WTC11 (cell line): ENCODE results near the gene NXF1. TPM values are rescaled to one million over a fixed set of nuclear protein-coding genes. Genes with fewer than 3 reads are reported as not detected.
"Not testable (repeated sequence)": the region's sequence is repeated elsewhere in the genome, so short reads cannot be mapped to it uniquely, and the experiment has no call there.

Source experiments
- ATAC-seq: fragments of 200-7000 bp; cut with Tn5 transposase; 2 replicates; pipeline ENCODE4 v1.10.0; 2021; ENCODE audit warnings: mild to moderate bottlenecking, moderate library complexity
- CTCF ChIA-PET: fragments of 300-600 bp; sonication (Branson Sonifier 250); formaldehyde crosslinking; loops from one replicate; lab custom pipeline; 2021; ENCODE audit warnings: antibody characterized with exemption; lab: Charles Lee
- POLR2A ChIA-PET: fragments of 350-600 bp; sonication (Branson Sonifier 250); formaldehyde crosslinking; loops from one replicate; lab custom pipeline; 2021; ENCODE audit warnings: antibody characterized with exemption; lab: Charles Lee
- DNase-seq: peaks from one replicate; pipeline ENCODE4 v3.0.0; 2021; ENCODE audit warnings: low spot score
- H3K27ac Mint-ChIP-seq: 2 replicates; pipeline ENCODE4 v1.8.0; 2021; ENCODE audit warnings: mixed read lengths
- H3K27me3 Mint-ChIP-seq: 2 replicates; pipeline ENCODE4 v1.8.0; 2021; ENCODE audit warnings: low read depth, mild to moderate bottlenecking, moderate library complexity, mixed read lengths
- H3K36me3 Mint-ChIP-seq: 2 replicates; pipeline ENCODE4 v1.8.0; 2021; ENCODE audit warnings: mixed read lengths
- H3K4me1 Mint-ChIP-seq: 2 replicates; pipeline ENCODE4 v1.8.0; 2022; ENCODE audit warnings: mixed read lengths
- H3K4me3 Mint-ChIP-seq: 2 replicates; pipeline ENCODE4 v1.8.0; 2021; ENCODE audit warnings: mild to moderate bottlenecking, moderate library complexity, mixed read lengths
- H3K9me3 Mint-ChIP-seq: 2 replicates; pipeline ENCODE4 v1.8.0; 2021; ENCODE audit warnings: mixed read lengths
- ATF1 ChIP-seq: sonication (generic); formaldehyde crosslinking; IDR thresholded peaks from 2 replicates; pipeline ENCODE4 v1.8.1; 2023; ENCODE audit warnings: mild to moderate bottlenecking, moderate library complexity, missing genetic modification reagents
- CREB1 ChIP-seq: sonication (generic); formaldehyde crosslinking; IDR thresholded peaks from 2 replicates; pipeline ENCODE4 v1.8.0; 2023; ENCODE audit warnings: mild to moderate bottlenecking, missing genetic modification reagents
- FOXJ3 ChIP-seq: sonication (generic); formaldehyde crosslinking; IDR thresholded peaks from 2 replicates; pipeline ENCODE4 v1.9.0; 2021; ENCODE audit warnings: missing genetic modification reagents, mild to moderate bottlenecking, borderline replicate concordance
- FOXK1 ChIP-seq: sonication (generic); formaldehyde crosslinking; IDR thresholded peaks from 2 replicates; pipeline ENCODE4 v1.8.0; 2022; ENCODE audit warnings: mild to moderate bottlenecking, moderate library complexity, missing genetic modification reagents
- GABPB1 ChIP-seq: sonication (generic); formaldehyde crosslinking; IDR thresholded peaks from 2 replicates; pipeline ENCODE4 v1.8.1; 2023; ENCODE audit warnings: mild to moderate bottlenecking, missing genetic modification reagents
- HMGA2 ChIP-seq: fragments of 250-450 bp; sonication (Bioruptor Pico); IDR thresholded peaks from 2 replicates; pipeline ENCODE4 v1.4.0; 2021; ENCODE audit warnings: mild to moderate bottlenecking, moderate library complexity
- IRF2 ChIP-seq: sonication (generic); formaldehyde crosslinking; IDR thresholded peaks from 2 replicates; pipeline ENCODE4 v1.8.0; 2022; ENCODE audit warnings: low read depth, missing genetic modification reagents, borderline replicate concordance
- MXD4 ChIP-seq: fragments of 250-450 bp; sonication (Bioruptor Pico); IDR thresholded peaks from 2 replicates; pipeline ENCODE4 v1.8.0; 2021; ENCODE audit warnings: mild to moderate bottlenecking, moderate library complexity, borderline replicate concordance
- OVOL2 ChIP-seq: fragments of 250-450 bp; sonication (Bioruptor Pico); IDR thresholded peaks from 2 replicates; pipeline ENCODE4 v1.9.0; 2021; ENCODE audit warnings: mild to moderate bottlenecking, borderline replicate concordance
- SMAD4 ChIP-seq: sonication (generic); formaldehyde crosslinking; IDR thresholded peaks from 2 replicates; pipeline ENCODE4 v1.8.0; 2022; ENCODE audit warnings: mild to moderate bottlenecking, missing genetic modification reagents
- SOX15 ChIP-seq: fragments of 250-450 bp; sonication (Bioruptor Pico); IDR thresholded peaks from 2 replicates; pipeline ENCODE4 v1.9.0; 2021; ENCODE audit warnings: mild to moderate bottlenecking
- ZNF232 ChIP-seq: sonication (generic); formaldehyde crosslinking; IDR thresholded peaks from 2 replicates; pipeline ENCODE4 v1.8.0; 2022; ENCODE audit warnings: mild to moderate bottlenecking, missing genetic modification reagents
- ZNF416 ChIP-seq: fragments of 250-450 bp; sonication (Bioruptor Pico); IDR thresholded peaks from 2 replicates; pipeline ENCODE4 v1.9.0; 2021; ENCODE audit warnings: mild to moderate bottlenecking, inconsistent platforms
- ZNF423 ChIP-seq: fragments of 250-450 bp; sonication (Bioruptor Pico); IDR thresholded peaks from 2 replicates; pipeline ENCODE4 v2.1.2; 2022; ENCODE audit warnings: mild to moderate bottlenecking, moderate library complexity
- total RNA-seq: library from RNA; stranded (reverse); gene quantifications from 3 replicates; pipeline ENCODE4 v1.2.3, GENCODE V29; 2021
- TF ChIP-seq, protein P1 (sequence below): sonication (generic); formaldehyde crosslinking; IDR thresholded peaks from 2 replicates; pipeline ENCODE4 v1.8.1; 2022; ENCODE audit warnings: mild to moderate bottlenecking, missing genetic modification reagents, moderate library complexity, borderline replicate concordance
- TF ChIP-seq, protein P2 (sequence below): sonication (generic); formaldehyde crosslinking; IDR thresholded peaks from 2 replicates; pipeline ENCODE4 v1.8.1; 2022; ENCODE audit warnings: low read depth, missing genetic modification reagents, borderline replicate concordance
- TF ChIP-seq, protein P3 (sequence below): fragments of 250-450 bp; sonication (Bioruptor Pico); IDR thresholded peaks from 2 replicates; pipeline ENCODE4 v1.9.0; 2021; ENCODE audit warnings: moderate library complexity, mild to moderate bottlenecking, inconsistent platforms, borderline replicate concordance
- TF ChIP-seq, protein P4 (sequence below): sonication (generic); formaldehyde crosslinking; IDR thresholded peaks from 2 replicates; pipeline ENCODE4 v1.8.1; 2023; ENCODE audit warnings: mild to moderate bottlenecking, moderate library complexity, missing genetic modification reagents

The NXF1 gene
- total RNA-seq, 1 experiment from 2014 or later = 43.2 TPM

DNA sequence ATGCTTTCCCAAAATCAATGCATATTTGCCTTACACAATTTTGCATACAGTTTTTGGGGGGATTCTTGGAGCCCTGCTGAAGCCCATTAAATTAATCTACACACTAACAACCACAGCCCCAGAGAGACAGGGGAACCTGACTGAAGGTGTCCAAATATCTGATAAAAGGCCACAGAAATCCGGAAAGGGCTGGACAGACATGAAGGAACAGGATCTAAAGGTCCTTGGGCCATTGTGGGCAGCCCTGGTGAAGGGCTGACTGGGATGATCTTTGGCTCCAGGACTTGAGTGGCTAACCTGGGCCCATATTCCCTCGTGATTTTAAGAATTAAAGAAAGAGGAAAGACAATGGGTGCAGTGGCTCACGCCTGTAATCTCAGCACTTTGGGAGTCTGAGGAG is 40.9 kb upstream of the NXF1 start:
- ChIA-PET CTCF (no interaction called here), POLR2A (no interaction called here)
- Mint-ChIP-seq H3K4me3 (no peak overlapping the region), H3K27ac (no peak overlapping the region), H3K36me3 (peaks cover 15% of the 10 kb centered on the region), H3K9me3 (peaks cover 17% of the 10 kb centered on the region), H3K27me3 (no peaks in the 10 kb centered on the region), H3K4me1 (peaks cover 8% of the 10 kb centered on the region)
- TF ChIP-seq CREB1 (CRISPR knock-in tag) (no peak), ZNF232 (no peak), MXD4 (no peak), ATF1 (CRISPR knock-in tag) (no peak)
- TF ChIP-seq, protein P1, sequence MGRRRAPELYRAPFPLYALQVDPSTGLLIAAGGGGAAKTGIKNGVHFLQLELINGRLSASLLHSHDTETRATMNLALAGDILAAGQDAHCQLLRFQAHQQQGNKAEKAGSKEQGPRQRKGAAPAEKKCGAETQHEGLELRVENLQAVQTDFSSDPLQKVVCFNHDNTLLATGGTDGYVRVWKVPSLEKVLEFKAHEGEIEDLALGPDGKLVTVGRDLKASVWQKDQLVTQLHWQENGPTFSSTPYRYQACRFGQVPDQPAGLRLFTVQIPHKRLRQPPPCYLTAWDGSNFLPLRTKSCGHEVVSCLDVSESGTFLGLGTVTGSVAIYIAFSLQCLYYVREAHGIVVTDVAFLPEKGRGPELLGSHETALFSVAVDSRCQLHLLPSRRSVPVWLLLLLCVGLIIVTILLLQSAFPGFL (CRISPR knock-in tag) = no peak
- ATAC-seq (no peak), DNase-seq (no peak)

DNA sequence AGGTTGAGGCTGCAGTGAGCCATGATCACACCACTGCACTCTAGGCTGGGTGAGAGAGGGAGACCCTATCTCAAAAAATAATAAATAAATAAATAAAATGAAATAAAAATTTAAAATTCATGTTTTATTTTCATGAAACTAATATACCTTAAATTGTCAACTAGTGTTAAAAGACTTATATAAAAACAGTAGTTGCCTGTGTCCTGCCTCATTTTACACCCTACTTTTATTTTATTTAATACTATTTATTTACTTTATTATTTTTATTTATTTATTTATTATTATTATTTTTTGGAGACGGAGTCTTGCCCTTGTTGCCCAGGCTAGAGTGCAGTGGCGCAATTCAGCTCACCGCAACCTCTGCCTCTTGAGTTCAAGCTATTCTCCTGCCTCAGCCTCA is 38.9 kb upstream of the NXF1 start:
- ATAC-seq (no peak), DNase-seq (no peak)
- Mint-ChIP-seq H3K4me3 (no peak overlapping the region), H3K4me1 (peaks cover 8% of the 10 kb centered on the region)
- TF ChIP-seq, protein P2, sequence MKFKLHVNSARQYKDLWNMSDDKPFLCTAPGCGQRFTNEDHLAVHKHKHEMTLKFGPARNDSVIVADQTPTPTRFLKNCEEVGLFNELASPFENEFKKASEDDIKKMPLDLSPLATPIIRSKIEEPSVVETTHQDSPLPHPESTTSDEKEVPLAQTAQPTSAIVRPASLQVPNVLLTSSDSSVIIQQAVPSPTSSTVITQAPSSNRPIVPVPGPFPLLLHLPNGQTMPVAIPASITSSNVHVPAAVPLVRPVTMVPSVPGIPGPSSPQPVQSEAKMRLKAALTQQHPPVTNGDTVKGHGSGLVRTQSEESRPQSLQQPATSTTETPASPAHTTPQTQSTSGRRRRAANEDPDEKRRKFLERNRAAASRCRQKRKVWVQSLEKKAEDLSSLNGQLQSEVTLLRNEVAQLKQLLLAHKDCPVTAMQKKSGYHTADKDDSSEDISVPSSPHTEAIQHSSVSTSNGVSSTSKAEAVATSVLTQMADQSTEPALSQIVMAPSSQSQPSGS (CRISPR knock-in tag) = no peak
- TF ChIP-seq, protein P3, sequence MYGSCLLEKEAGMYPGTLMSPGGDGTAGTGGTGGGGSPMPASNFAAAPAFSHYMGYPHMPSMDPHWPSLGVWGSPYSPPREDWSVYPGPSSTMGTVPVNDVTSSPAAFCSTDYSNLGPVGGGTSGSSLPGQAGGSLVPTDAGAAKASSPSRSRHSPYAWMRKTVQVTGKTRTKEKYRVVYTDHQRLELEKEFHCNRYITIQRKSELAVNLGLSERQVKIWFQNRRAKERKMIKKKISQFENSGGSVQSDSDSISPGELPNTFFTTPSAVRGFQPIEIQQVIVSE (CRISPR knock-in tag) = no peak
- TF ChIP-seq HMGA2 = peak; percentile 95
- no peak for TF ChIP-seq SMAD4 (CRISPR knock-in tag)
- TF ChIP-seq FOXJ3 (CRISPR knock-in tag) = no peak
- TF ChIP-seq, all 79 proteins: peak for 1
- Mint-ChIP-seq H3K9me3 (peaks cover 17% of the 10 kb centered on the region), H3K27ac (no peak overlapping the region), H3K27me3 (no peaks in the 10 kb centered on the region), H3K36me3 (peaks cover 18% of the 10 kb centered on the region)
- ChIA-PET POLR2A (interaction anchor here (1.5 kb wide), 1 partner anchor 11 kb away, joined by 5 read pairs; no protein-coding TSS in a partner anchor), CTCF (no interaction called here)

DNA sequence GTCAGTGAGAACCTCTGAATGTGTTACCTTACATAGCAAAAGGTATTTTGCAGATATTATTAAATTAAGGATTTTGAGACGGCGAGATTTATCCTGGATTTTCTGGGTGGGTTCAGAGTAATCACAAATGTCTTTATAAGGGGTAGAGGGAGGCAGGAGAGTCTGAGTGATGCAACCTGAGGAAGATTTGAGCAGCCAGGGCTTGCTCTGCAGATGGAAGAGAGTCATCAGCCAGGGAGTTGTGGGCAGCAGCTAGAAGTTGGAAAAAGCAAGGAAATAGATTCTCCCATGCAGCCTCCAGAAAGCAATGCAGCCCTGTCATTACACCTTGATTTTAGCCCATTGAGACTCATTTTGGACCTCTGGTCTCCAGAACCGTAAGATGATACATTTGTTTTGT is 38.2 kb upstream of the NXF1 start:
- DNase-seq = no peak
- H3K4me1 Mint-ChIP-seq = peaks cover 11% of the 10 kb centered on the region
- H3K36me3 Mint-ChIP-seq = peaks cover 21% of the 10 kb centered on the region
- peaks cover 17% of the 10 kb centered on the region for H3K9me3 Mint-ChIP-seq
- H3K4me3 Mint-ChIP-seq = no peak overlapping the region
- peak overlapping the region; percentile 69 for H3K27ac Mint-ChIP-seq
- no peak for TF ChIP-seq ZNF416 (CRISPR knock-in tag)
- TF ChIP-seq GABPB1 (CRISPR knock-in tag) = 0 out of 2 replicates have a peak, but pooled peaks have one; percentile 17
- TF ChIP-seq, all 79 proteins: peak for 1
- ChIA-PET POLR2A (interaction anchor here (1.5 kb wide), 1 partner anchor 12 kb away, joined by 5 read pairs; no protein-coding TSS in a partner anchor), CTCF (no interaction called here)
- ATAC-seq = no peak
- H3K27me3 Mint-ChIP-seq = no peaks in the 10 kb centered on the region

DNA sequence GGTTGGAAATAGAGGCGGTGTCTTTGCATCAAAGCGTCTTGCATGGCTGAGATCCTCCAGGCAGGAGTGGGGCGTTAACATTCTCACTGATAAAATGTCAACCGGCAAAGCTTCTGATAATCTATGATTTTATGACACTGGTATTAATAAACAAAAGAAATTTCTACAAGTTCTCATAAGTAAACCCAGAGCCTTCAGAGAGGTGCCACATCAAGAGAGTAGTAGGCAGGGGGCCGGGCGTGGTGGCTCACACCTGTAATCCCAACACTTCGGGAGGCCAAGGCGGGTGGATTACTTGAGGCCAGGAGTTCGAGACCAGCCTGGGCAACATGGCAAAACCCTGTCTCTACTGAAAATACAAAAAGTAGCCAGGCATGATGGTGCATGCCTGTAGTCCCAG is 37.7 kb upstream of the NXF1 start:
- H3K27ac Mint-ChIP-seq, DNase-seq, ATAC-seq, H3K4me3 Mint-ChIP-seq, CTCF ChIA-PET, H3K27me3 Mint-ChIP-seq: not testable (repeated sequence)
- Mint-ChIP-seq H3K4me1 (peaks cover 11% of the 10 kb centered on the region), H3K36me3 (peaks cover 17% of the 10 kb centered on the region), H3K9me3 (peaks cover 12% of the 10 kb centered on the region)
- POLR2A ChIA-PET = interaction anchor here (0.6 to 1.5 kb wide), 3 partner anchors 10 to 38 kb away, joined by 3 to 5 read pairs (median 3); partner anchors contain the start of genes SLC3A2 and TEX54

DNA sequence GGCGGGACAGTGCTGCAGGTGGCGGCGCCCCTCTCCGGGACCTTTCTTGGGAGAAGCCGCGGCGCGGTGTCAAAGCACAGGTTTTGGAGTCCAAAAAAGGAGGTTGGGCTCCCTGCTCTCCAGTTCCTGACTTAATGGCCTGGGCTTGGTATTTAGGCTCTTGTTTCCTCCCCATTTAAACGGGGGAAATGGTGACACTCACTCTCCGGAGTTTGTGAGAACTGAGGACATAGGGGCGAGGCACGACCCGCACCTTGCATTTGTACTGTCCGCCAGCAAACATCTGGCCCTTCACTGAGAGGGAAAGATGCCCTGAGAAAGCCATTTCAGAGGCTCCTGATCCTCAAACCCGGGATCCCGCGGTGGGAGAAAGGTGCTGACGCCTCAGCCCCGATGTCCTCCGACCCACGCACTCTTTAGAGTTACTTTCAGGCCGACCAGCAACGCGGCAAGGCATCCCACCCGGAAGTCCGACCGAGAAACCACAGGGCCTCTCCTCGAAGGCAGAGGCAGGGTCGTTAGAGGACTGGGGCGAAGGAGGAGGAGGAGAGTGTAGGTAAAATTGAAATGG is 37.0 kb upstream of the NXF1 start:
- DNase-seq (peak; percentile 53), ATAC-seq (peak; percentile 2)
- peaks cover 9% of the 10 kb centered on the region for H3K9me3 Mint-ChIP-seq
- ChIA-PET CTCF (interaction anchor here (1.1 to 3.4 kb wide), 3 partner anchors 14 to 55 kb away, joined by 4 to 29 read pairs (median 4); partner anchors contain the start of gene TMEM179B), POLR2A (interaction anchor here (0.6 to 3.4 kb wide), 12 partner anchors 10 to 268 kb away, joined by 3 to 83 read pairs (median 14); partner anchors contain the start of genes EEF1G, HNRNPUL2, SLC3A2 and STX5)
- H3K27me3 Mint-ChIP-seq = no peaks in the 10 kb centered on the region
- H3K4me1 Mint-ChIP-seq = peaks cover 15% of the 10 kb centered on the region
- H3K27ac Mint-ChIP-seq = no peak overlapping the region
- no peak overlapping the region for H3K4me3 Mint-ChIP-seq
- H3K36me3 Mint-ChIP-seq = peaks cover 19% of the 10 kb centered on the region
- TF ChIP-seq SOX15 (CRISPR knock-in tag) (no peak), ZNF423 (CRISPR knock-in tag) (peak; percentile 56; the same call in 1 of the 2 replicates), FOXK1 (no peak), IRF2 (CRISPR knock-in tag) (no peak), OVOL2 (CRISPR knock-in tag) (no peak), FOXJ3 (CRISPR knock-in tag) (no peak)
- TF ChIP-seq, protein P4, sequence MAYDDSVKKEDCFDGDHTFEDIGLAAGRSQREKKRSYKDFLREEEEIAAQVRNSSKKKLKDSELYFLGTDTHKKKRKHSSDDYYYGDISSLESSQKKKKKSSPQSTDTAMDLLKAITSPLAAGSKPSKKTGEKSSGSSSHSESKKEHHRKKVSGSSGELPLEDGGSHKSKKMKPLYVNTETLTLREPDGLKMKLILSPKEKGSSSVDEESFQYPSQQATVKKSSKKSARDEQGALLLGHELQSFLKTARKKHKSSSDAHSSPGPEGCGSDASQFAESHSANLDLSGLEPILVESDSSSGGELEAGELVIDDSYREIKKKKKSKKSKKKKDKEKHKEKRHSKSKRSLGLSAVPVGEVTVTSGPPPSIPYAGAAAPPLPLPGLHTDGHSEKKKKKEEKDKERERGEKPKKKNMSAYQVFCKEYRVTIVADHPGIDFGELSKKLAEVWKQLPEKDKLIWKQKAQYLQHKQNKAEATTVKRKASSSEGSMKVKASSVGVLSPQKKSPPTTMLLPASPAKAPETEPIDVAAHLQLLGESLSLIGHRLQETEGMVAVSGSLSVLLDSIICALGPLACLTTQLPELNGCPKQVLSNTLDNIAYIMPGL (CRISPR knock-in tag) = 0 out of 2 replicates have a peak, but pooled peaks have one; percentile 3
